ENCODE data around the gene NAP1L5. TPM values are rescaled to one million over a fixed set of nuclear protein-coding genes. Genes with fewer than 3 reads are reported as not detected.

NAP1L5 gene, protein sequence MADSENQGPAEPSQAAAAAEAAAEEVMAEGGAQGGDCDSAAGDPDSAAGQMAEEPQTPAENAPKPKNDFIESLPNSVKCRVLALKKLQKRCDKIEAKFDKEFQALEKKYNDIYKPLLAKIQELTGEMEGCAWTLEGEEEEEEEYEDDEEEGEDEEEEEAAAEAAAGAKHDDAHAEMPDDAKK
- total RNA-seq = 1.6 TPM
- long read RNA-seq, partial matches to known transcripts = 0 of 2 reads
- long read RNA-seq, other reads (novel, unspliced or antisense) = 0 of 2 reads

DNA sequence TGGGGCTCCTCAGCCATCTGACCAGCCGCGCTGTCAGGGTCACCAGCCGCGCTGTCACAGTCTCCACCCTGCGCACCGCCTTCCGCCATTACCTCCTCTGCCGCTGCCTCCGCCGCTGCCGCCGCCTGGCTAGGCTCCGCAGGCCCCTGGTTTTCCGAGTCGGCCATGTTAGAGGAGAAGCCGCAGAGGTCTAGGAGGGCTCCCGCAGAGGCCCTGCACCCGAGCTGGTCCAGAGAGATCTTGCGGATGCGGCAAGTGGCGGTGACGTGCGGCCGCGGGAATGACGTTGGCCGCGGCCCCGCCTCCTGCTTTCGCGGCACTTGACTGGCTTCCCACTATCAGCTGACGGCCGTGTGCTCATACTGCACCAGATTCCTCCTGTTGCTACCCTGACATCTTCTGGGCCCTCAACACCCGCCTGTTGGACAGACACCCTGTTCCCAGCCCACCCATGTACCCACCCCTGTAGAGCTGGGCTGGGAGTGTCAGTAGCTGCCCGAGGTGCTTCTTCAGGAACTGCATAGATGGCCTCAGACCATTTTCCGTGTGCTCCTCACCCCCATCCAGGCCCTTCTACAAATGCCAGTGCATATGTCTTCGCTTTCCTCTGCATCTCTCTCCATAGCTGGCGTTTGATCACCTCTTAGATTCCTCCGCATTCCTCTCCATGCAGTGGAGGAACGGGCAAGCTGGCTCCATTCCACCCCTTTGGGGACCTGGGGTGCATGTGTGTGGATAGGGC is at the start of gene NAP1L5:
TSS of gene NAP1L5 (minus strand) at position 242 of the 742 bp plus-strand sequence. CDS start at position 167, 75 bp downstream.
- DNase-seq (peak; percentile 81), ATAC-seq (peak; percentile 89)
- intact Hi-C loops (cut with micrococcal nuclease) = no loop called here

DNA sequence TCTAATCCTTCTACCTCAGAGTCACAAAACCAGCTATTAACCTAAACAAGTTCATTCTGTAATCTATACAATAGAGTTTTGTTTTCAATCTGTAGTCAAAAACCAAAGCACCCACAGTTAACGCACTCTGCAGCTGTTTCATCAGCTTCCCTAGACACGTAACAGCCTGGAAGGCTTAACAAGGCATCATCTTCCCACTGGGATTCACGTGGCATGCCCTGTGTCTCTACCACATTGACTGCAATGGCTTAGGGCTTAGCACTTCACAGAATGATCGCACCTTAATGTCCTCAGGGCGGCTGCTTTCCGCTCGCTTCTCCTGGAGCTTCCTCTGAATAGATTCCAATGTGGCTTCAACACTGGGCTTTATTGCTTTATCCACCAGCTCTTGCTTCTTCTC is 49.7 kb upstream of the NAP1L5 start:
- ATAC-seq = no peak
- no peak for DNase-seq

DNA sequence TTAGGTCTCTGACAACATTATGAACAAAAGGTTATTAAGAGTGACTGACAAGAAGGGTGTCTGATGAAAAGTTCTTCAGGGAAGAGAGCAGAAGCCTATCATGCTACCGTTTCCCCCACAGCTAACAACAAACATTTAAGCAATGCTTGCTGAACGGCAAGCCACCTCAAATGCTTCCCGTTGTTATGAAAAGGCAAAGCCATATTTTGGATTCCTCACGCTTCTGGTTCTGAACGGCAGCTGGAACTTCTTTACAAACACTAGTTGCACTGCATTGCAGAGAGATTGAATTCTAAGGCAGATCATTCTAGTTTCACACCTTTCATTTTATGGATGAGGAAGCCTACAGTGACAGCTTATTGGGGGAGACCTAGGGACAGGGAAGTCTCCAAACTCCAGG is 48.6 kb upstream of the NAP1L5 start:
- peak; percentile 27 for ATAC-seq
- DNase-seq = no peak
- intact Hi-C loops (cut with micrococcal nuclease) = no loop called here

More for the DNA sequence above, 49.7 kb upstream of the NAP1L5 start:
- intact Hi-C loops (cut with micrococcal nuclease) = no loop called here

DNA sequence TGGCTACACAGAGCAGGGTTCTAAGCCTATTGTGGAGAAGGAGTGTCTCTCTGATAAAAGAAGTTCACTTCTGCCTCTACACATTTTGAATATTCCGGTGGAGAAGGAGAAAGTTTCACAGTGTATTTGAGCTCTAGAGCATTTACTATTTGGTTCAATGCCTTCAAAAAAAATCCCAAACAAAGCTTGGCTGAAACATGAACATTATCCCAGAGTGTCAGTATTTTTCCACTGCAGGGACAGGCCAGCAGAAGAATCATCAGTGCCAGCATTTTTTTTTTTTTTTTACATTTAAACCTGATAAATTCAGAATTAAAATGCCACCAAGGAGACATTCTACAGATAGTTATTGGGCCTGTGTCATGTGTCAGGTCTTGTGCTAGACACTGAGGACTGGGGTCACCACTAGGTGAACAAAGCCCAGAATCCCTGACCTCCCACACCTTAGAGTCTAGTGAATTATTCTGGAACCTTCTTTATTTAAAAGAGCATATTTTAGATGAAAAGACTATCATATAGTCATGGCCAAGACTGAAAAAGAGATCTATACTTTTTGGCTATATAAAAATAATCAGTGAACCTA is 48.0 kb upstream of the NAP1L5 start:
- no peak for DNase-seq
- intact Hi-C loops (cut with micrococcal nuclease) = no loop called here
- peak; percentile 73 for ATAC-seq

DNA sequence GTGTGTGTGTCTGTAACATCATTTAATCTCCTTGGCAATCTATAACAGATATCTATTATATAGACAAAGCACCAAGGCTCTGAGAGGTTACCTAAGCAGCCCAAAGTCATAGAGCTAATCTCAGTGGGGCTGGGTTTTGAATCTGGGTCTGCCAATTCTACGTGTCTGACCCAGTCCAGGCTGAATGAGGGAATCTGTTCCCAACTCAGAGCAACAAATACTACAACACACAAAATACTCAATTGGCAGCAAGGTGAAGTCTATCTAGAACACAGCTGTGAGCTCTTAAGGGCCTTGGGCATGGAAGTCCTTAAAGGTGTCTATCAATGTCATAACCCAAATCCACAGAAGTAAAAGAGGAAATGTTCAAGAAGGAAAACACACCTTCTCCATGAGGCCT is 47.5 kb upstream of the NAP1L5 start:
- no peak for DNase-seq
- peak; percentile 42 for ATAC-seq
- intact Hi-C loops (cut with micrococcal nuclease) = no loop called here

DNA sequence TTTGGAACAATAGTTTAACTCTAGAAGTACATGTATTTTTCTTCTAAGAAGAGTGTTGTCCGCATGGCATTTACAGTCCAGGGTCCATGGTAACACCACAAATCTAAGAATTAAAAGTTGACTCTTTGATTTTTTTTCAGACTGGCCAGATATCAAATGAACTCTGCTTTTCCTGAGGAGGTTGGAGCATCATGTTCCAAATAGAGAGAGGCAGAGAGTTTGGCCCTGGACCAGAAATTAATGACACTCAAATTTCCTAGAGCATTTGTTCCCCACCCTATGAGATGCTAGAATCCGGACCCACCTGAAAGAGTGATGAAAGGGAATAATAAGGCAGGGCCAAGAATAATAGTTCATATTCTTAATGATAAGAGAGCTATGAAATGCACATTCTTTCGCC is 47.0 kb upstream of the NAP1L5 start:
- intact Hi-C loops (cut with micrococcal nuclease) = no loop called here
- DNase-seq (no peak), ATAC-seq (peak; percentile 16)

DNA sequence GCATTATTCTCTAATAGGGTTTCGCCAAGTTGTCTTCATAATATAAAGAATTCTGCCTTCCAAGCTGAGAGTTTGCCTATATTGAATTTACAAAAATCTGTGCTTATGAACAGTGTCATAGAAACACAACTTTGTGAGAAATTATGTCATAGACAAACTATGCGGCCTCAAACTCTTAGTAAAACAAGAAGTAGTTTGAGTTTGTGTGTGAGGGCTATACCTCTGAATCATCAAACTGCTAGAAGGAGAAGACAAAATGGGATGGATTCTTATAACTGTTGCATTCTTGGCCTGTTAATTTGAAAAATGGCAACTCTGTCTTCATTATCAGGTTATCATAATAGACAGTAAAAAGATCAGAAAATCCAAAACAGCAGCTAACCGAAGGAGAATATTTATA is 46.1 kb upstream of the NAP1L5 start:
- no peak for ATAC-seq
- DNase-seq = no peak
- intact Hi-C loops (cut with micrococcal nuclease) = no loop called here

DNA sequence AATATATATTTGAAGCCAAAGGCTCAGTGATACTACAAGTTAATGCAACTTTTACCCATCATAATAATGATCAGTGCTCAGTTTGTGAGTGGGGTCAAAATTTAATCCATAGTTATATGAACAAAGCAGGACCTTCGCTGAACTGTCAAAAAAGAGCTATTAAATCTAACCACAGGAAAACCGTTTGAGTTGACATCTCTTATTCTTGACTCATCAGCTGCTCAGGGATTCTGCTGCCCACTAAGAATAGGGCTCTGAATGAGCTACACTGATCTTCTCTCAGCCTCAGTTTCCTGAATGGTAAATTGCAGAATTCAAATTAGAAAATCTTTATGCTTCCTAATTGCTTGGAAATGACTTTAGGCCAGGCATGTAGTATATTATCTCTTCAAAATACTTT is 44.9 kb upstream of the NAP1L5 start:
- DNase-seq (no peak), ATAC-seq (no peak)
- intact Hi-C loops (cut with micrococcal nuclease) = no loop called here

DNA sequence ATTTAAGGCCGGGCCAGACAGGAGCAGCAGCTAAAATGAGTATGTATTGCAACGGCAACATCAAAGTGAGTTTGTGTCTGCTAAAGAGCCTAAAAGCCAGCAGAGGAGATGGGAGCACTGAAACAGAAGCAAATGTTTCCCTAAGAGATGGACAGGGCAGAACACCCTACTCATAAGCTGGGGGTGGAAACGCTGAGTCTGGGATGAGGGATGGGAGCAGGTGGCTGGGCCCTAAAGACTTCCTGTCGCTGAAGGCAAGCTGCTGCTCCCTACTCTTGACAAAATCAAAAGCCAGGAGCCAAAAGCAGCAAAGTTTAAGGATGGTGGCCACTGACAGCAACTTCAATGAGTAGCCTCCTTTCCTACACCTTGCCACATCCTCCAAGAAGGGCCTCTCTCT is 40.6 kb upstream of the NAP1L5 start:
- DNase-seq (no peak), ATAC-seq (no peak)
- intact Hi-C loops (cut with micrococcal nuclease) = no loop called here

DNA sequence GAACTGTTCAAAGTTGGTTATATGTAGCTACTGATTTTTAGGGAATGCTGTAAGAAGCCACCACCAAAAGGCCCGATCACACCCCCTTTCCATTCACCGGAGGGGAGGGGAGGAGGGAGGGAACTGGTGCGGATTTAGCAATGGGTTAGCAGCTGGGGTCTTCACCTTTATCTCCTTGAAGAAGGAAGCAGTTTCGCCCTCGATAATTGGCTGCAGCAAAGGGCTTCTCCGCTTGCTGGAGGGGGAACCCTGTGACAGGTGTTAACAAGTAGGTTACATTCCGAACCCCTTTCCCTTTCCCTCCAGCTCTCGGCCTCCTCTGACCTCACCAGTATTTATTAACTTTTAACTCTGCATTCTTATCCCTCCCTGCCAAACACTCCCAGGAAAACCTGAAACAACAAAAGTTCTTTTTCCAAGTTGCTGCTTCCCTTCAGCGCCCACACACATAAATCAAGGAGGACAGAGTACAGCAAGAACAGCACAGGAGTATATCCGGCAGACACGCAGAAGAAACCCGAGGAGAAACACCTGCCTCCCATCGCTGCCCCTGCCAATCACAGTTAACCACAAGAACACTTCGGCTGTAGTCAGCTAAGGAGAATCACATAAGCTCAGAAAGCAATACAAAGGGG is 39.8 kb upstream of the NAP1L5 start:
- intact Hi-C loops (cut with micrococcal nuclease) = no loop called here
- DNase-seq = no peak
- ATAC-seq = no peak

DNA sequence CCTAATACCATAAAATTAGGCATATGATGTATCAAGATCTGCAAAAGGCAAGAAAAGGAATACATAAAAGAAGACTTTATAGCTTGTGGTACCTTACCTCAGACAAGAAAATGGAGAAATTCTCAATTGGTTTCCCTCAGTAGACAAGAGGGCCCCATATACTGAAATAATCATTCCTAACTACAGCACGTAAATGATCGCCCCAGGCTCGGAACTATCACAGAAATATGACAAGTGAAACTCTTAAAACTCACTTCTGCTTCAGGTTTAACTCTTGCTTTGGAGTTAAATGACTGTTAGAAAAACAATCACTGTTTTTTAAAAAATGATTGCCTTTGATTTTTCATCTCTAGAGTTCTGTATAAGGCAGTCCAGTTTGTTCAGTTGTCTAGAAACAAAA is 38.6 kb upstream of the NAP1L5 start:
- intact Hi-C loops (cut with micrococcal nuclease) = no loop called here
- ATAC-seq (no peak), DNase-seq (no peak)

DNA sequence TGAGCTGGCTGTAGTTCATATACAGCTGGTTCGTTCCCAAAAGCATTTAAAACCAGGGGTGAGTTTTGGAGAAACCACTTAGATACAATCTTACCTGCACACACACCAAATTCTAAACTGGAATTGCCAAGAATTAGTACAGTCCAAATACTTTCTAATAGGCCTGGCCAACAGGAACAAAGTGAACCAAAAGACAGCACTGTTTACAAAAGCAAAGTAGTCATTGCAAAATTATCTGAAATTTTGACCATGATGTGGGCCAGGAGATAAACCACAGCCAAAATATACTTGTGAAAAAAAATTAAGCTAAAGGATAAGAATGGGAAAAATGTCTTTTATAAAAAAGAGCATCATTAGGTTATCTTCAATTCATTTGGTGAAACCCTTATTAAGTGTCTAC is 37.9 kb upstream of the NAP1L5 start:
- intact Hi-C loops (cut with micrococcal nuclease) = no loop called here
- DNase-seq = no peak
- ATAC-seq = peak; percentile 72

DNA sequence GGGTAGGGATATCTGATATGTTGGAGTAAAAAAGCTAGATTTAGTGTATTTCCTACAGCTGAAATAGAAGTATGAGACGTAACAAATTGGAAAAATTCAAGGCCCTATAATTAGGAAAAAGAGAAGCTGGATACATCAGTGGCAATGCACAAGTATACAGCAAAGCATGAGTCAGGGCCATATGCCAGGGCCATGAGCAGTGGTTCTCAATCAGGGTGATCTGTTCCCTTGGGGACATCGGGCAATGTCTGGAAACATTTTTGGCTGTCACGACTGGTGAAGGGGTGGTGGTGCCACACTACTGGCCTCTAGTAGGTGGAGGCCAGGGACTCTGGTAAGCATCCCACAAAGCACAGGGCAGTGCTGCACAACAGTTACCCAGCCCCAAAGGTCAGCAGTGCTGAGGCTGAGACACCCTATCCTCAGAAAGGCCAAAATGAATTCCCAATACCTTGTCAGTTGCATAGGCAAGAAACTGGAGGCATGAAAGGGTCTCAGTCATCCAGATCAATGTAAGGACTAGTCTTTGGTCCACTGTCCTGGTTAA is 36.8 kb upstream of the NAP1L5 start:
- ATAC-seq (peak; percentile 14), DNase-seq (no peak)
- intact Hi-C loops (cut with micrococcal nuclease) = no loop called here

DNA sequence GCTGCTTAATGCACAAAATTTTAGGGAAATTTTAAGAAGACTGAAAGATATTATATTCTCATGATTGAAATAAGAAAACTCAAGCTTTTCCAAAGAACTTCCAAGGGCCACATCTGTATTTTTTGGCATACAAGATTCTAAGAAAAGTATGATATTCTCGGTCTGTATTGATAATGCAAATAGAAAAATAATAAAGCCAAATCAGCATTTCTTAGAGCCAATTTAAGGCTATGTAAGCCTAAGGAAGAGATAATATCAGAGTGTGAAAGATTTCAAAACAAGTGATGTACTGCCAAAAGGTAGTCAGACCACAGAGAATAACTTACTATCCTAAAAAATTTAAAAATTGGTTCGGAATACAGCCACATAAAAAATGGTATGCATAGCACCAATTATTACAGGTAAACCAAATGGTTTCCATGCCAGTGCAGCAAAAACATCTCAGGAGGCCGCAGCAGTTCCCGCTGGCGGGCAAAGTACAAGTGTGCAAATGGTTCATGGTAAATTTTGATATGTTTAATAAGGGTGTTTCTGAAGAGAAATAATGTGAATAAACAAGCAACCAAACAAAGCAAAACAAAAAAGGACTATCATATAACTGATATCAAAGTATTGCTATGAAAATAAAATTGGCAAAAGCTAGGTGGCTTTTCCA is 35.2 kb upstream of the NAP1L5 start:
- intact Hi-C loops (cut with micrococcal nuclease) = no loop called here

DNA sequence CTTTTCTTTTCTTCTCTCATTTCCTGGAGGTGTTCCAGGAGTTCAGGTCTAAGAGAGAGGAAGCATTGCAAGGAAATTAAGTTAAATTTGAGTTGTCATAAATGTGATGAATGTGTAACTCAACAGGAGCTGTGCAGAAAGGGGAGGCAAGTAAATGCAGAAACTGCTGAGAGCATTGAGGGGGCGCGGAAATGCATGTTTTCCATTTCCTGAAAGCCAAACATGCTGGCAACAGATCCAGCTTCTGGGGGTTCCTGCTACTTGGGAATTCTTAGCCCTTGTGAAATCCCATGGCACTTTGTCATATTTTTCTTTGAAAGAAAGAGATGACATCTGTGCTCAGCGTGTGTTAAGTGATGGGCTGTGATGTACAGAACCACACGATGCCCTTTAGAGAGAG is 33.8 kb upstream of the NAP1L5 start:
- intact Hi-C loops (cut with micrococcal nuclease) = no loop called here

More for the DNA sequence above, 35.2 kb upstream of the NAP1L5 start:
- ATAC-seq (no peak), DNase-seq (no peak)

DNA sequence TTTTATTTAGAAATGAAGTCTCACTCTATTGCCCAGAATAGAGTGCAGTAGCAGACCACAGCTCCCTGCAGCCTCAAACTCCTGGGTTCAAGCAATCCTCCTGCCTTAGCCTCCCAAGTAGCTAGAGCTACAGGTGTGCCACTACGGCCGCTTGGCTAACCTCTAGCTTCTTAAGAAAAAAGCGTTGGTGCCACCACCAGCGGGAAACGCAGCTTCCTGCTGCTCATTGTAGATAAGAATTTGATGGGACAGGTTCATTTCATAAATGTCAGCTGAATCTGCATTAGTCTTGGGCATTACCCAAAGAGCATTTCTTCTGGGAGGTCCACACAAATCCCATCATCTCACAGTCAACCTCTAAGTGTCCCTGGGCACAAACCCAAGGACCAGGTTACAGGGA is 33.2 kb upstream of the NAP1L5 start:
- intact Hi-C loops (cut with micrococcal nuclease) = no loop called here
- DNase-seq (no peak), ATAC-seq (no peak)

More for the DNA sequence above, 33.8 kb upstream of the NAP1L5 start:
- ATAC-seq (no peak), DNase-seq (no peak)

DNA sequence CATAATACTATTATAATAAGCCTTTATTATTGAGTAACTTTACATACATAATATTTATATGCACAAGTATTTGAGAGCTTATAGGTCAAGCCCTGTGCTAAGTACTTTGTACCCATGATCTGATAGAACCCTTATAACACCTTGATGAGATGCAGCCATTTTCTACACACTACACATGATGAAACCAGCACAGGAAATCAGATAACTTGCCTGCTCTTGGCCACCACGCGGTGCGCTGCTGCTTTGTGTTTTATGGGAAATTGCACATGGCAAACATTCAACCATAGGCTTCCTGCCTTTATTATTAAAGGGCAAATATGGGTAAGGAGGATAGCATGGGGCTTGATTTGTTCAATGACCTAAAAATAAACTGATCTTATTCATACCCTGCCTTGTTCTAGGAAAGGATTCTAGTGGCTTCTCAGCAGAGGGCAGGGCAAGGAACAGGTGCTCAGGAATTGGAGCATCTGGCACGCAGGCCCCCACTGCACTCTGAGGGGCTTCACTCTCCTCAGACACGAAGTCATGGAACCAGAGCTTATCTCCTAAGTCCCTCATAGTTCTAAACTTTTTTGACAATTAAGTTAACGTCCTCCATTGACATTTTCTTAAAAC is 31.6 kb upstream of the NAP1L5 start:
- DNase-seq (no peak), ATAC-seq (no peak)

DNA sequence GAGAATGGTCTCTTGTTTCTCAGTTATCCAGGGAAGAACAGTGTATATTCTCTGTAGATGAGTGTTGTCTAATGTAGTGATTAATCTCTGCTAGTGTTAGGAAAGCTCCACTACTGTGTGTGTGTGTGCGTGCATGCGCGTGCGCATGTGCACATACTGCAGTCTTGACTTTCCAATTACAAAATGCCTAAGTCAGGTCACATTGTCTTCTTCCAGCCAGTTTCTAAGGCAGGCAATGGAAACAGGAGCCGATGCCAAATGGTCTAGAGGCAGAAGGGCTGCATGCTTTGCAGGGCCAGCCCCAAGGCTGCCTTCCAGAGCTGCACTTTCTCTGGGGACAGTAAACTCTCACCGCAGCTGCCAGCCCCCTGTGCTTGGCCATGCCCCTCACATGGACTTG is 30.5 kb upstream of the NAP1L5 start:
- intact Hi-C loops (cut with micrococcal nuclease) = no loop called here
- peak; percentile 55 for DNase-seq
- peak; percentile 84 for ATAC-seq

More for the DNA sequence above, 31.6 kb upstream of the NAP1L5 start:
- intact Hi-C loops (cut with micrococcal nuclease) = no loop called here

DNA sequence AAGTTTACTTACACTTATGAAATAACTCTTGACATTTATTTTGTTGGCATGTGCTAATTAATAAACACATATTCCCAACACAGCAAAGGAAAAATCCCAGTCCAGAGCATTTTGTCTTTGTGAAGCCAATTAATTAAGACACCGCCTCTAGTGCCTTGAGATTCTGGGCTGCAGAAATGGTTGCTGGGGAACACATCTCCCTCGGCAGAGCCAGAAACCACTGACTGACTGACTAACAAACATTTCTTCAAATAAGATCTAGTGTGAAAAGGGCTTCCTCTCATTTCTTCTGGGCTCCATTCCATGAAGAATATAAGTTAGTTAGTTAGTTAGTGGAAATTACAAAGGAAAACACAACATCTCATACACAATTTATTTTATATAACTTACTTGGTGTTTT is 28.4 kb upstream of the NAP1L5 start:
- no peak for DNase-seq
- no peak for ATAC-seq
- intact Hi-C loops (cut with micrococcal nuclease) = no loop called here

Measured in left ventricle myocardium superior (tissue), 1 donor.